ENCODE results near the gene RASSF10. TPM values are rescaled to one million over a fixed set of nuclear protein-coding genes. Genes with fewer than 3 reads are reported as not detected.

RASSF10 gene
- 0.14 TPM in 1 of 2 replicates, not detected in the other for total RNA-seq

GRCh38 chr11:13008625-13009475 is at the start of gene RASSF10:
Gene RASSF10, plus strand, starts transcription at chr11:13009316. Its CDS starts 261 bp downstream, at chr11:13009577.

